H1 (cell line): ENCODE measurements around the gene AHRR. TPM values are rescaled to one million over a fixed set of nuclear protein-coding genes. Genes with fewer than 3 reads are reported as not detected.

ENCODE experiments used
- CTCF ChIA-PET: fragments of 300-600 bp; sonication (Branson Sonifier 250); formaldehyde crosslinking; loops from one replicate; lab custom pipeline; 2021; ENCODE audit not compliant: partially characterized antibody; lab: Charles Lee
- POLR2A ChIA-PET: fragments of 300-600 bp; sonication (Branson Sonifier 250); formaldehyde crosslinking; loops from one replicate; lab custom pipeline; 2021; ENCODE audit warnings: inconsistent platforms; ENCODE audit not compliant: partially characterized antibody; lab: Charles Lee
- DNase-seq, 2 experiments: peaks; one replicate each; pipeline versions ENCODE4 v3.0.0 to v3.0.0-alpha.2; 2010 to 2022; ENCODE audit warnings: low spot score in 2 of 2, low read depth in 1 of 2, mixed read lengths in 1 of 2
- FAIRE-seq: peaks from 2 replicates; lab custom pipeline; 2011; peaks lifted over from hg19 to GRCh38; lab: Jason Lieb, UNC
- H2AFZ ChIP-seq: 2 replicates; pipeline ENCODE4 v1.8.1; 2012; ENCODE audit warnings: low read length, inconsistent platforms
- H2AK5ac ChIP-seq: 2 replicates; pipeline ENCODE4 v1.6.1; 2013; ENCODE audit warnings: low read depth, low read length
- H2BK120ac ChIP-seq: replicated peaks from 2 replicates; pipeline ENCODE3; 2013; ENCODE audit warnings: low read depth, low read length, inconsistent platforms
- H2BK12ac ChIP-seq: 2 replicates; pipeline ENCODE4 v1.6.1; 2013; ENCODE audit warnings: low read depth, low read length
- H2BK15ac ChIP-seq: 2 replicates; pipeline ENCODE4 v1.6.1; 2013; ENCODE audit warnings: low read length
- H2BK20ac ChIP-seq: 2 replicates; pipeline ENCODE4 v1.6.1; 2013; ENCODE audit warnings: low read length
- H2BK5ac ChIP-seq: 2 replicates; pipeline ENCODE4 v1.6.1; 2013; ENCODE audit warnings: low read depth, low read length
- H3K14ac ChIP-seq: 2 replicates; pipeline ENCODE4 v1.6.1; 2013; ENCODE audit warnings: inconsistent platforms; ENCODE audit not compliant: insufficient read length
- H3K18ac ChIP-seq: 2 replicates; pipeline ENCODE4 v1.6.1; 2013; ENCODE audit warnings: low read length; ENCODE audit errors: extremely low read depth
- H3K23ac ChIP-seq: 2 replicates; pipeline ENCODE4 v1.6.1; 2013; ENCODE audit warnings: inconsistent platforms; ENCODE audit not compliant: insufficient read length
- H3K23me2 ChIP-seq: 2 replicates; pipeline ENCODE4 v1.6.1; 2013; ENCODE audit warnings: low read depth, low read length
- H3K27ac ChIP-seq: 2 replicates; pipeline ENCODE4 v1.6.1; 2011; ENCODE audit warnings: low read depth, low read length, inconsistent platforms
- H3K27me3 ChIP-seq, 4 experiments: replicated peaks in 1 of 4; 1 replicate in 1 of 4; 2 replicates in 3 of 4; pipeline versions ENCODE4 v1.6.1 to v1.8.1; 2011 to 2013; ENCODE audit warnings: low read length in 3 of 4, mild to moderate bottlenecking in 3 of 4, inconsistent platforms in 2 of 4, mixed read lengths in 2 of 4, moderate library complexity in 1 of 4; ENCODE audit not compliant: control insufficient read depth in 3 of 4, insufficient read depth in 3 of 4; ENCODE audit errors: extremely low read depth in 1 of 4
- H3K36me3 ChIP-seq, 4 experiments: 2 replicates each; pipeline versions ENCODE4 v1.6.1 to v1.8.1; 2011 to 2013; ENCODE audit warnings: mild to moderate bottlenecking in 4 of 4, low read length in 3 of 4, moderate library complexity in 2 of 4, control low read depth in 1 of 4, inconsistent platforms in 1 of 4; ENCODE audit not compliant: insufficient read depth in 4 of 4, control insufficient read depth in 2 of 4
- H3K4ac ChIP-seq: replicated peaks from 2 replicates; pipeline ENCODE3; 2013; ENCODE audit warnings: low read length, low read depth, mixed read lengths, inconsistent platforms; ENCODE audit not compliant: insufficient read length
- H3K4me1 ChIP-seq, 4 experiments: replicated peaks in 1 of 4; 1 replicate in 1 of 4; 2 replicates in 3 of 4; pipeline versions ENCODE4 v1.6.1 to v1.8.1; 2011 to 2013; ENCODE audit warnings: low read length in 3 of 4, inconsistent platforms in 2 of 4, mixed read lengths in 1 of 4; ENCODE audit not compliant: insufficient read depth in 4 of 4, control insufficient read depth in 3 of 4
- H3K4me2 ChIP-seq, 2 experiments: 2 replicates each; pipeline versions ENCODE4 v1.6.1 to v1.8.1; 2011 to 2013; ENCODE audit warnings: low read depth in 2 of 2, low read length in 2 of 2, control low read depth in 1 of 2, inconsistent platforms in 1 of 2, mild to moderate bottlenecking in 1 of 2; ENCODE audit not compliant: insufficient read depth in 1 of 2
- H3K4me3 ChIP-seq, 4 experiments: fragments of 200-600, 300-600 bp in 1 of 4; sonication (generic), shearing (Covaris generic), sonication (Bioruptor Twin) in 1 of 4; 2 replicates each; pipeline versions ENCODE4 v1.5.1 to v1.8.1; 2011 to 2016; ENCODE audit warnings: low read length in 4 of 4, low read depth in 3 of 4, control low read depth in 2 of 4, inconsistent platforms in 2 of 4, mild to moderate bottlenecking in 2 of 4, mixed read lengths in 1 of 4, moderate library complexity in 1 of 4; ENCODE audit not compliant: insufficient read depth in 2 of 4; ENCODE audit errors: extremely low read depth in 1 of 4
- H3K56ac ChIP-seq: replicated peaks from 2 replicates; pipeline ENCODE3; 2013; ENCODE audit warnings: low read depth, mild to moderate bottlenecking, mixed read lengths, low read length, inconsistent platforms; ENCODE audit not compliant: insufficient read length
- H3K79me1 ChIP-seq: 2 replicates; pipeline ENCODE4 v1.6.1; 2013; ENCODE audit warnings: low read depth, low read length, control low read depth
- H3K79me2 ChIP-seq, 2 experiments: 2 replicates each; pipeline versions ENCODE4 v1.6.1 to v1.8.1; 2012 to 2013; ENCODE audit warnings: low read length in 2 of 2, mild to moderate bottlenecking in 2 of 2, inconsistent platforms in 1 of 2; ENCODE audit not compliant: insufficient read depth in 2 of 2, control insufficient read depth in 1 of 2
- H3K9ac ChIP-seq, 4 experiments: replicated peaks in 1 of 4; 1 replicate in 1 of 4; 2 replicates in 3 of 4; pipeline versions ENCODE4 v1.6.1 to v1.8.1; 2011 to 2013; ENCODE audit warnings: low read depth in 3 of 4, low read length in 3 of 4, control low read depth in 2 of 4, mild to moderate bottlenecking in 2 of 4, moderate library complexity in 2 of 4, inconsistent platforms in 1 of 4; ENCODE audit errors: extremely low read depth in 1 of 4
- H3K9me3 ChIP-seq, 2 experiments: 2 replicates each; pipeline versions ENCODE4 v1.6.1 to v1.8.1; 2012 to 2013; ENCODE audit warnings: mild to moderate bottlenecking in 2 of 2, moderate library complexity in 2 of 2, control low read depth in 1 of 2, inconsistent platforms in 1 of 2, low read depth in 1 of 2, low read length in 1 of 2, mixed read lengths in 1 of 2; ENCODE audit not compliant: insufficient read depth in 2 of 2
- H4K20me1 ChIP-seq, 2 experiments: replicated peaks in 1 of 2; 2 replicates each; pipeline versions ENCODE3 to v1.8.1; 2011 to 2013; ENCODE audit warnings: inconsistent platforms in 2 of 2, low read length in 2 of 2, mild to moderate bottlenecking in 1 of 2; ENCODE audit not compliant: insufficient read depth in 2 of 2, control insufficient read depth in 1 of 2
- H4K5ac ChIP-seq: 2 replicates; pipeline ENCODE4 v1.6.1; 2013; ENCODE audit warnings: low read length, low read depth, mixed read lengths, inconsistent platforms; ENCODE audit not compliant: insufficient read length
- H4K8ac ChIP-seq: 2 replicates; pipeline ENCODE4 v1.8.0; 2013; ENCODE audit warnings: mild to moderate bottlenecking, moderate library complexity, low read length, inconsistent platforms; ENCODE audit not compliant: insufficient read depth; ENCODE audit errors: extremely low read depth
- H4K91ac ChIP-seq: replicated peaks from 2 replicates; pipeline ENCODE3; 2013; ENCODE audit warnings: low read length, mixed read lengths, inconsistent platforms; ENCODE audit not compliant: insufficient read length
- ASH2L ChIP-seq: fragments of 200-600, 300-600 bp; sonication (generic); IDR thresholded peaks from one replicate; pipeline ENCODE4 v1.7.1; 2017; ENCODE audit warnings: low read length
- E2F6 ChIP-seq: IDR thresholded peaks from 2 replicates; pipeline ENCODE4 v1.6.1; 2012; ENCODE audit warnings: inconsistent platforms
- FOSL1 ChIP-seq: IDR thresholded peaks from 2 replicates; pipeline ENCODE4 v1.6.1; 2011; ENCODE audit warnings: mild to moderate bottlenecking, low read depth, low read length, moderate library complexity; ENCODE audit not compliant: insufficient read depth
- KDM1A ChIP-seq: fragments of 200-600, 300-600 bp; sonication (generic); IDR thresholded peaks from 2 replicates; pipeline ENCODE4 v1.7.1; 2016; ENCODE audit warnings: mild to moderate bottlenecking, low read length, borderline replicate concordance
- SRF ChIP-seq: IDR thresholded peaks from 2 replicates; pipeline ENCODE4 v1.6.1; 2011; ENCODE audit warnings: mild to moderate bottlenecking, low read depth, low read length, moderate library complexity
- ZNF274 ChIP-seq: IDR thresholded peaks from 2 replicates; pipeline ENCODE4 v1.7.0; 2012; ENCODE audit warnings: low read length, borderline replicate concordance; ENCODE audit errors: extremely low read depth
- WGBS, 2 experiments: shearing (Covaris generic) in 1 of 2; methylation state at CpG; one replicate each; pipeline versions ENCODE4 v1.1.6 to v1.1.7; 2013 to 2015; ENCODE audit warnings: low lambda C conversion rate in 2 of 2, mixed read lengths in 2 of 2, inconsistent platforms in 1 of 2, low coverage in 1 of 2, missing lambda C conversion rate in 1 of 2; ENCODE audit not compliant: insufficient replicate concordance in 2 of 2, insufficient coverage in 1 of 2, insufficient read length in 1 of 2; ENCODE audit errors: extremely low coverage in 1 of 2, missing lambda C conversion rate in 1 of 2; 5-methylcytosine and 5-hydroxymethylcytosine counted together
- polyA plus RNA-seq, 7 experiments: library from polyadenylated mRNA; depleted of rRNA in 3 of 7; stranded (reverse) in 5 of 7; unstranded in 2 of 7; fragments of >200 nt in 5 of 7; fragments of 200-250 nt in 2 of 7; gene quantifications; 1 replicate in 5 of 7; 2 replicates in 1 of 7; 4 replicates in 1 of 7; pipeline versions ENCODE4 v1.2.1 to v1.2.3, GENCODE V29; 2011 to 2013; ENCODE audit warnings: missing spikeins in 2 of 7, mixed read lengths in 2 of 7
- total RNA-seq: library from RNA; stranded (reverse); fragmentation: NEBNext Ultra II Directional; extraction: Animal tissue kit (Norgen Biotek cat#: 25700); gene quantifications from 2 replicates; pipeline ENCODE4 v1.2.1, GENCODE V29; 2021

AHRR gene
- total and polyA plus RNA-seq, 2 of the 8 experiments (the other 6 are each of a cell fraction or from before 2014, with no cell fraction given): 0.41 to 0.80 TPM

GRCh38 chr5:464843-465590 lies 143.5 kb downstream of the AHRR start:
- H2BK20ac ChIP-seq: no peak overlapping the region
- no peaks in the 10 kb centered on the region for H3K23me2 ChIP-seq
- no peak overlapping the region for H3K27ac ChIP-seq
- CTCF ChIA-PET: interaction anchor here (1.2 to 4.0 kb wide), 2 partner anchors 16 to 19 kb away, joined by 3 to 14 read pairs; no protein-coding TSS in a partner anchor
- H4K8ac ChIP-seq: no peak overlapping the region; the same call in 1 of the 2 replicates
- H4K91ac ChIP-seq: no peak overlapping the region
- H3K4me3 ChIP-seq: no peak overlapping the region
- H3K4ac ChIP-seq: no peak overlapping the region
- POLR2A ChIA-PET: interaction anchor here (1.4 kb wide), 1 partner anchor 12 kb away, joined by 4 read pairs; no protein-coding TSS in a partner anchor
- no peaks in the 10 kb centered on the region for H3K4me1 ChIP-seq
- H3K79me1 ChIP-seq: no peaks in the 10 kb centered on the region
- H3K23ac ChIP-seq: no peak overlapping the region
- peaks cover 2 to 4% of the 10 kb centered on the region in 2 experiments for H4K20me1 ChIP-seq
- FAIRE-seq: no peak
- no peak overlapping the region for H2AFZ ChIP-seq
- no peak overlapping the region for H3K56ac ChIP-seq
- no peaks in the 10 kb centered on the region for H3K27me3 ChIP-seq
- DNase-seq: no peak
- H2BK5ac ChIP-seq: no peak overlapping the region
- H3K9ac ChIP-seq: no peak overlapping the region
- H2AK5ac ChIP-seq: no peak overlapping the region
- H2BK120ac ChIP-seq: no peak overlapping the region
- H2BK12ac ChIP-seq: no peak overlapping the region
- H2BK15ac ChIP-seq: no peak overlapping the region
- H3K9me3 ChIP-seq: no peaks in the 10 kb centered on the region
- H3K36me3 ChIP-seq: peaks cover 0 to 11% (median 2%) of the 10 kb centered on the region in 4 experiments; a peak in 4 of 8 replicates
- no peak overlapping the region for H4K5ac ChIP-seq
- TF ChIP-seq SRF: no peak
- no peak for TF ChIP-seq E2F6
- no peak for TF ChIP-seq FOSL1
- TF ChIP-seq KDM1A: no peak
- no peak for TF ChIP-seq ZNF274
- TF ChIP-seq ASH2L: no peak
- TF ChIP-seq, all 59 proteins: peak for 0
- Histone ChIP-seq H3K18ac (no peak overlapping the region), H3K4me2 (no peak overlapping the region), H3K14ac (no peak overlapping the region), H3K79me2 (no peaks in the 10 kb centered on the region)
- 95% methylated on average over 57 of the region's 63 CpGs; no CpG with 5 or more reads in 1 of the 2 experiments for WGBS, 2 experiments
